Astrocyte of the spinal cord (primary cell): Measurements from ENCODE around the gene MAN2B2.

Experiments used
- DNase-seq: peaks from one replicate; pipeline ENCODE4 v3.0.0; 2011; ENCODE audit warnings: low read depth, low spot score
- H3K4me3 ChIP-seq: 2 replicates; pipeline ENCODE4 v1.5.1; 2011; ENCODE audit warnings: low read depth, mild to moderate bottlenecking, low read length, moderate library complexity
- CTCF ChIP-seq: IDR thresholded peaks from 2 replicates; pipeline ENCODE4 v1.5.1; 2012; ENCODE audit warnings: low read depth, mild to moderate bottlenecking, low read length, inconsistent platforms
- in situ Hi-C: cut with HindIII; loops from 2 replicates; pipeline ENCODE4 v1.10.0; 2017; ENCODE audit warnings: low sequenced_read_pairs

Gene MAN2B2

DNA sequence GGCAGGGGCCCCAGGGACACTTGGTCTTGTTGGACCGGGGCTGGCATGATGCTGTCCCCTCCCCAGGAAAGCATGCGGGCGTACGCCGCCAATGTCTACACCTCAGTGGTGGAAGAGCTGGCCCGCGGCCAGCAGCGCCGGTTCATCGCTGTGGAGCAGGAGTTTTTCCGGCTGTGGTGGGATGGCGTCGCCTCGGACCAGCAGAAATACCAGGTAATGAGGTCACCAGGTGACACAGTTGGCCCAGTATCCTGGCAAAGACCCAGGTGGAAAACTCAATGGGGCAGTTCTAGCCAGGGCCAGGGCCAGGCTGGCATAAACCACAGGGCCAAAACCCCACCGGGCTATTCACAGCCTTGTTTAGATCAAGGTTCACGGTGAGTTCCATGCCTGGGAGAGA, 1.5 kb downstream of the MAN2B2 start:
- in situ Hi-C loops = no loop called here
- no peak for DNase-seq
- H3K4me3 ChIP-seq = no peak overlapping the region
- TF ChIP-seq CTCF = no peak

GRCh38 chr4:6576932-6577331, 1.9 kb downstream of the MAN2B2 start:
- no peak for TF ChIP-seq CTCF
- no peak for DNase-seq
- no peak overlapping the region for H3K4me3 ChIP-seq
- in situ Hi-C loops = no loop called here

- no peak for TF ChIP-seq CTCF
- no peak overlapping the region for H3K4me3 ChIP-seq
- DNase-seq = no peak
- in situ Hi-C loops = no loop called here
These were observed 2.4 kb downstream of the MAN2B2 start for GRCh38 chr4:6577409-6577808.

GRCh38 chr4:6578221-6578620, 3.2 kb downstream of the MAN2B2 start:
- DNase-seq = no peak
- H3K4me3 ChIP-seq = no peak overlapping the region
- TF ChIP-seq CTCF = no peak
- in situ Hi-C loops = no loop called here

DNA sequence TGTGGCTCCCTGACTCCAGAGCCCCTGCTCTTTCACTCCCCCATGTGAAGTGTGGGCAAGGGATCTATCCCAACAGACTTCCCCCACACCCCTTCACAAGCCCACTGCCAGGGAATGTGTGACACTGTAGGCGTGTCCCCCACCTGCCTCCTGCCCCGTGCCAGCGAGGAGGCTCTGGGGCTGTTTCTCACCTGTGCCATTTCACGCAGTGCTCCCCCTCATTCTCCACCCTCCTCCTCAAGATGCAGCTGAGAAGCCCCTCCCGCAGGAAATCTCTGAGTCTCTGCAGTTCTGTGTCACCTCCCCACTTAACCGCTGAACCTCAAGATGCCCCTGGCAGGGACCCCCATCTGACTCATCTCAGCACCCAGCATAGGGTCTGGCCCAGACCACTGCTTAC, 5.4 kb downstream of the MAN2B2 start:
- in situ Hi-C loops = no loop called here
- no peak for DNase-seq
- H3K4me3 ChIP-seq = no peak overlapping the region
- no peak for TF ChIP-seq CTCF

- TF ChIP-seq CTCF = no peak
- in situ Hi-C loops = no loop called here
- no peak overlapping the region for H3K4me3 ChIP-seq
- no peak for DNase-seq
These were observed 6.7 kb downstream of the MAN2B2 start for GRCh38 chr4:6581566-6582121.
